SU-DHL-6 (cell line): ENCODE data around the gene DNAL1.

Source experiments
- H2AFZ ChIP-seq: fragments of 200-600 bp; sonication (generic); 2 replicates; pipeline ENCODE4 v1.6.1; 2014; ENCODE audit warnings: low read depth, mild to moderate bottlenecking, moderate library complexity, mixed read lengths, antibody characterized with exemption, low read length; ENCODE audit not compliant: severe bottlenecking
- H3F3A ChIP-seq: fragments of 200-600 bp; shearing (Covaris generic); 2 replicates; pipeline ENCODE4 v1.6.0; 2016; ENCODE audit warnings: antibody characterized with exemption, mild to moderate bottlenecking; ENCODE audit not compliant: insufficient read depth
- H3K27ac ChIP-seq: fragments of 200-600 bp; sonication (generic); 2 replicates; pipeline ENCODE4 v1.5.1; 2016; ENCODE audit warnings: low read depth, mild to moderate bottlenecking, low read length, moderate library complexity, mixed read lengths
- H3K27me3 ChIP-seq: fragments of 200-600 bp; sonication (generic), shearing (Covaris generic); 2 replicates; pipeline ENCODE4 v1.6.0; 2014; ENCODE audit warnings: mild to moderate bottlenecking, low read length
- H3K36me3 ChIP-seq: fragments of 200-600 bp; sonication (generic); 2 replicates; pipeline ENCODE4 v1.6.1; 2014; ENCODE audit warnings: mild to moderate bottlenecking, low read length, mixed read lengths
- H3K4me2 ChIP-seq: fragments of 300-600, 200-600 bp; shearing (Covaris generic), sonication (generic); 2 replicates; pipeline ENCODE4 v1.6.0; 2014; ENCODE audit warnings: low read length, low read depth, mild to moderate bottlenecking; ENCODE audit not compliant: poor library complexity, severe bottlenecking
- H3K4me3 ChIP-seq: fragments of 200-600 bp; sonication (generic); 2 replicates; pipeline ENCODE4 v1.5.1; 2014; ENCODE audit warnings: antibody characterized with exemption, low read length, mild to moderate bottlenecking, mixed read lengths; ENCODE audit not compliant: insufficient read depth, poor library complexity, severe bottlenecking
- H3K79me2 ChIP-seq: fragments of 200-600 bp; sonication (generic); 2 replicates; pipeline ENCODE4 v1.6.1; 2014; ENCODE audit warnings: mild to moderate bottlenecking, low read length, moderate library complexity; ENCODE audit not compliant: insufficient read depth
- H3K9ac ChIP-seq: fragments of 200-600 bp; sonication (generic); 2 replicates; pipeline ENCODE4 v1.7.0; 2014; ENCODE audit warnings: mild to moderate bottlenecking, low read length
- H3K9me2 ChIP-seq: fragments of 200-600 bp; sonication (generic); replicated peaks from 2 replicates; pipeline ENCODE4 v1.6.1; 2014; ENCODE audit warnings: low read length; ENCODE audit not compliant: insufficient read depth
- H3K9me3 ChIP-seq: fragments of 200-600 bp; sonication (generic); 2 replicates; pipeline ENCODE4 v1.6.1; 2014; ENCODE audit warnings: low read length, mixed read lengths; ENCODE audit not compliant: insufficient read depth
- H4K20me1 ChIP-seq: fragments of 200-600 bp; sonication (generic); 2 replicates; pipeline ENCODE4 v1.6.1; 2014; ENCODE audit warnings: low read depth, mild to moderate bottlenecking, antibody characterized with exemption, low read length, moderate library complexity, mixed read lengths
- CTCF ChIP-seq: fragments of 200-600 bp; sonication (generic); IDR thresholded peaks from one replicate; pipeline ENCODE4 v1.5.1; 2017; ENCODE audit warnings: antibody characterized with exemption, mild to moderate bottlenecking, low read length, moderate library complexity; ENCODE audit not compliant: insufficient read depth, poor library complexity, severe bottlenecking
- EZH2phosphoT487 ChIP-seq: fragments of 200-600 bp; sonication (generic), shearing (Covaris generic); conservative IDR thresholded peaks from 2 replicates; pipeline ENCODE4 v1.6.1; 2018; ENCODE audit warnings: mild to moderate bottlenecking, antibody characterized with exemption, low read length, moderate library complexity, mixed read lengths

Gene DNAL1

GRCh38 chr14:73726025-73726961, 81.5 kb downstream of the DNAL1 start:
- no peak for TF ChIP-seq CTCF
- Histone ChIP-seq H3K4me3 (no peak overlapping the region), H4K20me1 (no peaks in the 10 kb centered on the region; the same call in 1 of the 2 replicates), H3F3A (peaks cover 11% of the 10 kb centered on the region; the same call in 1 of the 2 replicates), H3K9ac (no peak overlapping the region), H3K4me2 (no peak overlapping the region), H3K79me2 (peaks cover 9% of the 10 kb centered on the region), H2AFZ (no peak overlapping the region), H3K27ac (no peak overlapping the region), H3K27me3 (no peaks in the 10 kb centered on the region), H3K9me2 (no peaks in the 10 kb centered on the region), H3K36me3 (peaks cover 53% of the 10 kb centered on the region), H3K9me3 (no peaks in the 10 kb centered on the region)

GRCh38 chr14:73727166-73727565, 82.4 kb downstream of the DNAL1 start:
- Histone ChIP-seq H3K9ac (no peak overlapping the region), H4K20me1 (no peaks in the 10 kb centered on the region; the same call in 1 of the 2 replicates), H3K27me3 (no peaks in the 10 kb centered on the region), H3K27ac (no peak overlapping the region), H3K4me3 (no peak overlapping the region), H3K9me3 (no peaks in the 10 kb centered on the region), H3K9me2 (no peaks in the 10 kb centered on the region), H3K79me2 (peaks cover 18% of the 10 kb centered on the region), H3K36me3 (peaks cover 55% of the 10 kb centered on the region), H3K4me2 (no peak overlapping the region), H2AFZ (no peak overlapping the region), H3F3A (peaks cover 19% of the 10 kb centered on the region)
- no peak for TF ChIP-seq CTCF
- TF ChIP-seq EZH2phosphoT487: no peak

- H3K9me2 ChIP-seq: no peaks in the 10 kb centered on the region
- TF ChIP-seq CTCF (peak; percentile 87), EZH2phosphoT487 (no peak)
- H3K4me2 ChIP-seq: no peak overlapping the region
- H3K79me2 ChIP-seq: peaks cover 18% of the 10 kb centered on the region
- peak overlapping the region; percentile 13; the same call in 1 of the 2 replicates for H3K27ac ChIP-seq
- no peaks in the 10 kb centered on the region for H3K27me3 ChIP-seq
- no peak overlapping the region for H2AFZ ChIP-seq
- no peaks in the 10 kb centered on the region for H3K9me3 ChIP-seq
- H3K9ac ChIP-seq: no peak overlapping the region
- peaks cover 45% of the 10 kb centered on the region for H3K36me3 ChIP-seq
- no peaks in the 10 kb centered on the region; the same call in 1 of the 2 replicates for H4K20me1 ChIP-seq
- H3K4me3 ChIP-seq: no peak overlapping the region
- peaks cover 22% of the 10 kb centered on the region for H3F3A ChIP-seq
Observed at GRCh38 chr14:73728717-73729330, 84.0 kb downstream of the DNAL1 start.
